ENCODE data around the gene GABPB1. TPM values are rescaled to one million over a fixed set of nuclear protein-coding genes. Genes with fewer than 3 reads are reported as not detected.

Gene GABPB1
- total RNA-seq, 2 donors from 2014 or later: 13.6 to 15.7 TPM

DNA sequence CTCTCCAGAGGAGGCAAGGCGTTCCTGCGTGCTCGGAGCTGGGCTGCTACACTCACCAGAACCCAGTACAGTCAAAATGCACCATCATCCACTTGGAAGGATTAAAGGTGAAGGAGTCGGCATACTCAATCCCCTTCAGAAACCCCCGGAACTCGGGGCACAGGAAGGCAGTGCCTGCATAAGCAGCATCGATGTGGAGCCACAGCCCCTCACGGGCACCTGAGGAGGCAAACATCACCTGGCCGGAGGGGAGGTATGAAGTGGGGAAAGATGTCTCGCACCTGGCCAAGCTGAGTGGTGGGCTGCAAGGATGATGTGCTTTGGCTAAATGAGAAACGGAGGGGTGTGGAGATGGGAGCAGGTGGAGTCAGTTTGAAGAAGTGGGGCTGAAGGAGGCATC, 102.4 kb downstream of the GABPB1 start:
- Histone ChIP-seq H3K27me3 (no peaks in the 10 kb centered on the region), H3K36me3 (no peaks in the 10 kb centered on the region), H3K4me3 (no peak overlapping the region), H3K9me3 (no peaks in the 10 kb centered on the region), H3K27ac (no peak overlapping the region), H3K9ac (ENCODE audit: low read depth in 2 of 2, low read length in 2 of 2) (no peak overlapping the region), H3K4me1 (no peaks in the 10 kb centered on the region)
- no peak for DNase-seq
- intact Hi-C loops (cut with DNase I): no loop called here
- TF ChIP-seq, protein P1, sequence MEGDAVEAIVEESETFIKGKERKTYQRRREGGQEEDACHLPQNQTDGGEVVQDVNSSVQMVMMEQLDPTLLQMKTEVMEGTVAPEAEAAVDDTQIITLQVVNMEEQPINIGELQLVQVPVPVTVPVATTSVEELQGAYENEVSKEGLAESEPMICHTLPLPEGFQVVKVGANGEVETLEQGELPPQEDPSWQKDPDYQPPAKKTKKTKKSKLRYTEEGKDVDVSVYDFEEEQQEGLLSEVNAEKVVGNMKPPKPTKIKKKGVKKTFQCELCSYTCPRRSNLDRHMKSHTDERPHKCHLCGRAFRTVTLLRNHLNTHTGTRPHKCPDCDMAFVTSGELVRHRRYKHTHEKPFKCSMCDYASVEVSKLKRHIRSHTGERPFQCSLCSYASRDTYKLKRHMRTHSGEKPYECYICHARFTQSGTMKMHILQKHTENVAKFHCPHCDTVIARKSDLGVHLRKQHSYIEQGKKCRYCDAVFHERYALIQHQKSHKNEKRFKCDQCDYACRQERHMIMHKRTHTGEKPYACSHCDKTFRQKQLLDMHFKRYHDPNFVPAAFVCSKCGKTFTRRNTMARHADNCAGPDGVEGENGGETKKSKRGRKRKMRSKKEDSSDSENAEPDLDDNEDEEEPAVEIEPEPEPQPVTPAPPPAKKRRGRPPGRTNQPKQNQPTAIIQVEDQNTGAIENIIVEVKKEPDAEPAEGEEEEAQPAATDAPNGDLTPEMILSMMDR (IDR thresholded peaks at IDR 0.05): no peak

DNA sequence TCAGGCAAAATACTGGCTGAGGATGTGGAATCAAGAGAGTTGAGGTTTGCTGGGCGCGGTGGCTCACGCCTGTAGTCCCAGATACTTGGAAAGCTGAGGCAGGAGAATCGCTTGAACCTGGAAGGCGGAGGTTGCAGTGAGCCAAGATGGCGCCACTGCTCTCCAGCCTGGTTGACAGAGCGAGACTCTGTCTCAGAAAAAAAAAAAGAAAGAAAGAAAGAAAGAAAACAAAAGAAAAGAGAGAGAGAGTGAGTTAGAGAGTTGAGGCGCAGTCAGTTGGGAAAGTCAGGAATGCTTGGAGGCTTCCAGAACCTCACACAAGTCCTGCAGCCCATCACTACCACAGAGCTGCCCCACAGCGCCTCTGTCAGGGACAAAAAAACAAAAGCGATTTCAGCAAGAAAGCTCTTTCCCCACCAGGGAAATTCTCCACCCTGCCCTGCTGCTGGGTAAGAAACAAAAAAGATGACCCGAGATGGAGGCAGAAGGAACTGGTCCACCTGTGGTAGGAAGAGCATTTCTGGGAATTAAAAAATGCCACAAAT, 103.3 kb downstream of the GABPB1 start:
- Histone ChIP-seq H3K4me1 (no peaks in the 10 kb centered on the region), H3K36me3 (no peaks in the 10 kb centered on the region), H3K27ac (no peak overlapping the region), H3K27me3 (no peaks in the 10 kb centered on the region), H3K9me3 (no peaks in the 10 kb centered on the region), H3K9ac (ENCODE audit: low read depth in 2 of 2, low read length in 2 of 2) (no peak overlapping the region), H3K4me3 (no peak overlapping the region)
- TF ChIP-seq, protein P1 (IDR thresholded peaks at IDR 0.05): no peak
- no peak for DNase-seq
- intact Hi-C loops (cut with DNase I): no loop called here

DNA sequence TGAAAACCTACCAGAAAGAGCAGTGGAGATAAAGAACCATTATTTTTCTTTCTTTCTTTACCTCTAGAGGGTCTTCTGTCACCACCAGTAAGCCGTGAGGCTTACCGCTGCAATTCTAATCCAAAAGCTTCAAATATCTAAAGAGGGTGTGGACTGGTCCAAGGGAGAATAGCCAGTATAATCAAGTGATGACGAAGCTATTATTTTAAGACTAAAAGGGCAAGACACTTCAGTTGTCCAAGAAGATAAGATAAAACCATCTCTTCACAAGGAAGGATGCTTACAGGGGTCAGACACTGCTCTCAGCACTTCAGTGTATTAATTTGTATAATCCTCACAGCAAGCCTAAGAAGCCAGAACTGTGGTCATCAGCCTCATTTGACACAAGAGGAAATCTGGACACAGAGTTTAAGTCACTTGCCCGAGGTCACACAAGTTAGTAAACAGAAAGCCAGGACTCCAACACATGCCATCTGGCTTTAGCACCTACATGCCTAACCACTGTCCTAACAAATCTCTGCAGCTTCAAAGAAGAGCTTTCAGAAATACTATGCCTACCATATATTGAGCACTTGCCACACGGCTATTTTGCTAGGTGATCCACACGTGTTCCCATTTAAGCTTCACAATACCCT, 104.1 kb downstream of the GABPB1 start:
- no peaks in the 10 kb centered on the region for H3K9me3 ChIP-seq
- no peaks in the 10 kb centered on the region for H3K36me3 ChIP-seq
- H3K27me3 ChIP-seq: no peaks in the 10 kb centered on the region
- H3K9ac ChIP-seq (ENCODE audit: low read depth in 2 of 2, low read length in 2 of 2): no peak overlapping the region
- H3K4me1 ChIP-seq: no peaks in the 10 kb centered on the region
- intact Hi-C loops (cut with DNase I): no loop called here
- no peak for DNase-seq
- no peak overlapping the region for H3K27ac ChIP-seq
- TF ChIP-seq, protein P1 (IDR thresholded peaks at IDR 0.05): no peak
- H3K4me3 ChIP-seq: no peak overlapping the region

DNA sequence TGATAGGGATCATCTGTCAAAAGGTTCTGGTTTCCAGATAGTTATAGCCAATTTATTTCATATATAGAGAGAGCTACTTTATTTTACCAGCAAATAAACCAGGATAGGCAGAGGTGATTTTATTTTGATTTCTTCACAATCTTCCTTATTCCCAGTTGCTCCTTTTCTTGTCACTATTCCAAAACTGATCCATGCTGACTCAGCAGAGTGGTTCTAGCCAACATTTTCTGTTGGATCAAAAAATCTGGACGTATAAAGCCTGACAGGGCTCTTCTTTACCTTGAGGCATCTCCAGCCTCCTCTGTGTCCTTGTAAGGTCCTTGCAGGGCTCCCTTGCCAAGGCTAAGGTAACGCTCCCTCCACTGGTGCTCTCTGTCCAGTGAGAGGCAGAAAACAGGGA, 105.3 kb downstream of the GABPB1 start:
- DNase-seq: no peak
- intact Hi-C loops (cut with DNase I): no loop called here
- Histone ChIP-seq H3K36me3 (no peaks in the 10 kb centered on the region), H3K9me3 (no peaks in the 10 kb centered on the region), H3K9ac (ENCODE audit: low read depth in 2 of 2, low read length in 2 of 2) (no peak overlapping the region), H3K4me1 (no peaks in the 10 kb centered on the region), H3K27me3 (no peaks in the 10 kb centered on the region), H3K4me3 (no peak overlapping the region), H3K27ac (no peak overlapping the region)
- TF ChIP-seq, protein P1 (IDR thresholded peaks at IDR 0.05): no peak

DNA sequence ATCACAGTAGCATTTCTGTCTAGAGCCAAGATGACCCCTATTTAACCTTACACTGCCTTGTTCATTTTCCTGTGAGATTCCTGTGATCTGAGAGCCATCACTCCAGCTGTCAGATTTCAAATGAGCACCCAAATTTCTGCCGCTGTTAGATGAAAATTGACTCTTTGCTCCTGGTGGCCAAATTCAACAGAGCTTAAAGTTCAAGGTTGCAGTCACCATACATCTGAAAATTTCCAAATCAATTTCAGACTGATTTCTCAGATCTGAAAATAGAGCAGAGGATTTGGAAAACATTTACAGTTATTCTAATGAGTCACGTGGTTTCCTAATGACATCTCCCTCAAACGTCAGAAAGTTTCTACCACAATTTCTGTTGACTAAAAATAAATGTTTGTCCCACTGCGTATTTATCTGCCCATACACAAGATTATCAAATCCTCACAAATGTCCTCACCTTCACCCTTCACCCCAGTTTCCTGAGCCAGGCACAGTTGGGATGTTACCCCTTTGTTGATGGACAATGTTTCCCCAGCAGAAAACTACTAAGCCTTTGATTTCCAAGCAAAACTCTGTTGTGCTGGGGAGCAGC, 105.9 kb downstream of the GABPB1 start:
- Histone ChIP-seq H3K4me3 (no peak overlapping the region), H3K27me3 (no peaks in the 10 kb centered on the region), H3K27ac (no peak overlapping the region), H3K9me3 (no peaks in the 10 kb centered on the region), H3K4me1 (no peaks in the 10 kb centered on the region), H3K9ac (ENCODE audit: low read depth in 2 of 2, low read length in 2 of 2) (no peak overlapping the region), H3K36me3 (no peaks in the 10 kb centered on the region)
- TF ChIP-seq, protein P1 (IDR thresholded peaks at IDR 0.05): no peak
- no peak for DNase-seq
- intact Hi-C loops (cut with DNase I): no loop called here

Measured in colonic mucosa (tissue), 4 donors.